Measurements from ENCODE around the gene BHMT.
A peak's percentile ranks its signal among the peaks of the same experiment; 100 is the strongest.

The BHMT gene

DNA sequence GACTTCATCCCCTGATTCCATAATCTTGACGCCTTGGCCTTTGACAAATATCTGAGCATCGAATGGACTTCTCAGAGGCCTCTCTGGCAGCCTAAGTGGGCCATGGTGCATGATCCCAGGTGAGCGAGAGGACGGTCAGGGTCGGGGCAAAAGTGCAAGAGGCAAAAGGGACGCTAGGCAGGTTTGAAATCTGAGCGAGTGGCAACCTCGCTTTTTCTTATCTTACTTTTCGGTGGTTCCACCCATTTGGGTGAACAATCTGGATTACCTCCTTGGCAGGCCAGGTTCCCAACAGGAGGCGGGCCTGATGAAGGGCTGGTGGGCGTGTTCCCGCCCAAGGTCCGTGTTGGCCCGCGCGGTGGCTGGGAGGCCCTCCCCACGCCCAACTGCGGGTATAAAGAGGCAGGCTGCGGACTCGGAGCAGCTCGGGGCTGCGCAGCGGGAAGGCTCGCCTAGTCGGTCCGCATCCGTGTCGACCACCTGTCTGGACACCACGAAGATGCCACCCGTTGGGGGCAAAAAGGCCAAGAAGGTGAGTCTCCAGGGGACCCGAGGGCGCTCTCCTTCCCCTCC, at the start of gene BHMT:
BHMT (plus strand) TSS at position 423 of the 573 bp plus-strand sequence; CDS start at position 500, 77 bp downstream.
- Mint-ChIP-seq H3K9me3 (no peaks in the 10 kb centered on the region), H3K4me1 (peaks cover 4 to 8% of the 10 kb centered on the region in 2 donors), H3K27me3 (peaks cover 43 to 60% of the 10 kb centered on the region in 2 donors), H3K4me3 (no peak within 1 kb of the TSS), H3K36me3 (no peaks in the 10 kb centered on the region), H3K27ac (no peak within 1 kb of the TSS)
- ATAC-seq (replicated peaks) = no peak
- DNase-seq = no peak

GRCh38 chr5:79062436-79062835, 49.2 kb upstream of the BHMT start:
- no peak overlapping the region for H3K27ac Mint-ChIP-seq
- H3K27me3 Mint-ChIP-seq = peaks cover 21 to 24% of the 10 kb centered on the region in 2 donors
- ATAC-seq (replicated peaks) = no peak
- no peaks in the 10 kb centered on the region for H3K36me3 Mint-ChIP-seq
- no peak overlapping the region for H3K4me3 Mint-ChIP-seq
- peaks cover 0 to 1% of the 10 kb centered on the region in 2 donors for H3K9me3 Mint-ChIP-seq
- H3K4me1 Mint-ChIP-seq = peaks cover 0 to 6% of the 10 kb centered on the region in 2 donors
- DNase-seq = no peak

DNA sequence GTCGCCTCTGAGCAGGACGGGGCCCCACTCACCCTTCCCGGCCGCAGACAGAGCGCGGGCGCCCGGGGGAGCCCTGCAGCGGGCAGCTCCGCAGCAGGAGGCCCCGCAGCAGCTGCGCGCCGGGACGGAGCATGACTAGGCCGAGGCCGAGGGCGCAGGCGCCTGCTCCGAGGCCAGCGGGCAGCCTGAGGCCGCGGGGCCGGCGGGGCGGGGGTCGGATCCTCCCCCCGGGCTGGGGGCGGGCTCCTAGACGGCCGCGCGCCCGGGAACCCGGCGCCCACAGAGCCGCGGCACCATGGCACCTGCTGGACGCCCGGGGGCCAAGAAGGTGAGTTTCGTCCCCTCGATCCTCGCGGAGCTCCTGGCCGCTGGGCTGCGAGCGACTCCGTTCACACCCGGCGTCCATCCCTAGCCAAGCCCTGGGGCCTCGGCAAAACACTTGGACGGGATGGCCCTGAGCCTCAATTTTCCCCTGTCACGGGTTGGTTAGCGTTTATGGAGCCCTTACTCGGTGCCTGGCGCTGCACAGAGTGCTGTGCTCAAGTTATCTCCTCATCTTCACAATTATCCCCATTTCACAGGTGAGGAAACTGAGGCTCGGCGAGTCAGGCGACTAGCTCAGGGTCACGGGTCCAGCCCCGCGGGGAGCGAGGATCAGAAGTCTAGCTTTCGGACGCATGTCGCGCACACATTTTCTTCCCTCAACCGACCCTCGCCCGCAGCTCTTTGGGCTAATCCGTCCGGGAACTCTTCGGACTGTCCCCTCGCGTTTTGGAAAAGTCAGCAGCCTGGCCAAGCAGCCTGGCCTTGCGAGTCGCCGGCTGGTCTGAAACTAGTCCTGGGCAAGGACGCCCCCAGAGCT, 41.9 kb upstream of the BHMT start, which contains the start of the genes BHMT2 and DMGDH:
BHMT2 (plus strand) TSS at position 280 of the 862 bp plus-strand sequence; CDS start at position 296, 16 bp downstream.
DMGDH (minus strand) TSS at position 187 of the 862 bp plus-strand sequence; CDS start at position 133, 54 bp downstream.
- Mint-ChIP-seq H3K9me3 (peaks cover 0 to 6% of the 10 kb centered on the region in 2 donors), H3K27me3 (peaks cover 36 to 45% of the 10 kb centered on the region in 2 donors), H3K36me3 (no peaks in the 10 kb centered on the region), H3K4me3 (peak within 1 kb of the TSS in 1 of 2 donors; percentile 28), H3K4me1 (no peaks in the 10 kb centered on the region), H3K27ac (no peak within 1 kb of the TSS)
- ATAC-seq (replicated peaks) = peak in 1 of 2 donors; percentile 34
- DNase-seq = no peak

GRCh38 chr5:79070350-79070667, 41.3 kb upstream of the BHMT start:
- Mint-ChIP-seq H3K27me3 (peaks cover 36 to 45% of the 10 kb centered on the region in 2 donors), H3K4me3 (no peak overlapping the region), H3K27ac (no peak overlapping the region), H3K4me1 (no peaks in the 10 kb centered on the region), H3K36me3 (no peaks in the 10 kb centered on the region), H3K9me3 (peaks cover 0 to 5% of the 10 kb centered on the region in 2 donors)
- no peak for DNase-seq
- no peak for ATAC-seq (replicated peaks)

DNA sequence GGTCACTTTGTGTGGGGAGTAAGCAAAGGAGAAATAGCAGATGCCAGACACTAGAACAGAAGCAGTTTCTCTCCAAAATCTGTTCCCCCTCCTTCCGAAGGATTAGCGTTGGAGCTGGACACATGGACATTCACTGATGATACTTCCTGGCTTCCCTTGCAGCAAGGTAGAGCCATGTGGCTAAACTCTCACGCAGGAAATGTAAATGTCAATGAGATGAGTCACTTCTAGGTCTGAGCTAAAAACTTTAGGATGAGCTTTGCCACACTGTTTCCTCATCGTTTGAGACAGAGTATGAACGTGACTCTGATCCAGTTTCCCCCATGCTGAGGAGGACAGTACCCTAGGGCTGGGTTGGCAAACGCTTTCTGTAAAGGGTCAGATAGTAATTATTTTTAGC, 37.0 kb upstream of the BHMT start:
- H3K4me1 Mint-ChIP-seq = no peaks in the 10 kb centered on the region
- no peak overlapping the region for H3K27ac Mint-ChIP-seq
- no peak for ATAC-seq (replicated peaks)
- no peaks in the 10 kb centered on the region for H3K36me3 Mint-ChIP-seq
- no peak for DNase-seq
- peaks cover 0 to 3% of the 10 kb centered on the region in 2 donors for H3K9me3 Mint-ChIP-seq
- no peak overlapping the region for H3K4me3 Mint-ChIP-seq
- H3K27me3 Mint-ChIP-seq = peaks cover 27 to 33% of the 10 kb centered on the region in 2 donors

- Mint-ChIP-seq H3K9me3 (peaks cover 0 to 3% of the 10 kb centered on the region in 2 donors), H3K4me1 (no peaks in the 10 kb centered on the region), H3K27ac (no peak overlapping the region), H3K4me3 (no peak overlapping the region), H3K36me3 (no peaks in the 10 kb centered on the region), H3K27me3 (peaks cover 18 to 27% of the 10 kb centered on the region in 2 donors)
- DNase-seq (no peak), ATAC-seq (replicated peaks) (no peak)
Measured at GRCh38 chr5:79075646-79076426, 35.8 kb upstream of the BHMT start.

DNA sequence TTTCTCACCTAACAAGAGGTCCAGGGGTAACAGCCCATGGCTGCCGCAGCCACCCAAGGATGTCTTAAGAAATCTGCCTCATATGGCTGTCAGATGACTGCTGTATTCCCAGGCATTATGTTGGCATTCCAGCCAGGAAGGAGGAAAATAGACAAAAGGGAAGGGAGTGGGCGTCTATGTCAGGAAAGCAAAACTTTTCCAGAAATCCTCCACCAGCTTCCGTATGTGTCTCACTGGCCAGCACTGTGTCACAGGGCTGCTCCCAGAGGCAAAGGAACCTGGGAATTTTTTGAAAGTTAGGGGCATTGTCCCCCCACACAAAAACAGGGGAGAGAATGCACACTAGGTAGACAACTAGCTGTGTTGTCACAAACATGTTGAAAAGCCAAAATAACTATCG, 34.8 kb upstream of the BHMT start:
- no peak overlapping the region for H3K4me3 Mint-ChIP-seq
- DNase-seq (no peak), ATAC-seq (replicated peaks) (no peak)
- peaks cover 8 to 17% of the 10 kb centered on the region in 2 donors for H3K27me3 Mint-ChIP-seq
- H3K4me1 Mint-ChIP-seq = no peaks in the 10 kb centered on the region
- no peak overlapping the region for H3K27ac Mint-ChIP-seq
- H3K9me3 Mint-ChIP-seq = peaks cover 0 to 3% of the 10 kb centered on the region in 2 donors
- no peaks in the 10 kb centered on the region for H3K36me3 Mint-ChIP-seq

DNA sequence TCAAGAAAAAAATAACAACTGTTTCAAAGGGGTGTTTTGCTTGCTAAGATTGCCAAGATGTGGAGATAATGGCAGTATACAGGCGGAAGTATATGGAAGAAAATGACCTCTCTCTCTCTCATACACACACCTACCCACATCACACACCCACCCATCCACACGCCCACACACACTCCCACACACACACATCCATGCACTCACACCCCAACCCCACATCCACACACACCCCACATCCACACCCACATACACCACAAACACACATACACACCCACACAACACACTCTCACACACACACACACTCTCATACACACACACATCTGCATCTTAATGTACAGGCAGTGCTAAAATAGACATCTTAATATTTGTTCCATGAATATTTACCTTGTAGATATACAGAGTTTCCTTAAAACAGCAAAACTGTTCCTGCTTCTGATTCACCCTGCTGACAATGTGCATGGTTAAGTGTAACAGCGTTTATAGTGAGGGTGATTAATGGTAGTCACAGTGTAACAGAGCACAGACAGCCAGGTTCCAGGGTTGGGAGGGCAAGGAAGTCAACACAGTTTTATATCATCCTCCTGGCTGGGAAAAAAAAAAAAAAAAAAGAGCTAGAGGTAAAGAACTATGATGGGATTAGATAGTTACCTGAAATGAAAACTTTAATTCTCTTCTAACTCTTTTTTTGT, 33.8 kb upstream of the BHMT start:
- H3K36me3 Mint-ChIP-seq = no peaks in the 10 kb centered on the region
- no peak overlapping the region for H3K27ac Mint-ChIP-seq
- peaks cover 0 to 11% of the 10 kb centered on the region in 2 donors for H3K27me3 Mint-ChIP-seq
- H3K9me3 Mint-ChIP-seq = no peaks in the 10 kb centered on the region
- H3K4me3 Mint-ChIP-seq = no peak overlapping the region
- no peaks in the 10 kb centered on the region for H3K4me1 Mint-ChIP-seq
- no peak for ATAC-seq (replicated peaks)
- no peak for DNase-seq

GRCh38 chr5:79080804-79081203, 30.8 kb upstream of the BHMT start:
- ATAC-seq (replicated peaks) (no peak), DNase-seq (no peak)
- no peaks in the 10 kb centered on the region for H3K9me3 Mint-ChIP-seq
- no peaks in the 10 kb centered on the region for H3K4me1 Mint-ChIP-seq
- no peaks in the 10 kb centered on the region for H3K36me3 Mint-ChIP-seq
- no peak overlapping the region for H3K27ac Mint-ChIP-seq
- H3K27me3 Mint-ChIP-seq = peaks cover 0 to 14% of the 10 kb centered on the region in 2 donors
- H3K4me3 Mint-ChIP-seq = no peak overlapping the region

- Mint-ChIP-seq H3K27ac (no peak overlapping the region), H3K36me3 (no peaks in the 10 kb centered on the region), H3K4me1 (no peaks in the 10 kb centered on the region), H3K4me3 (no peak overlapping the region), H3K27me3 (peaks cover 0 to 12% of the 10 kb centered on the region in 2 donors), H3K9me3 (no peaks in the 10 kb centered on the region)
- ATAC-seq (replicated peaks) = no peak
- DNase-seq = no peak
Measured at GRCh38 chr5:79081779-79082178, 29.8 kb upstream of the BHMT start.

DNA sequence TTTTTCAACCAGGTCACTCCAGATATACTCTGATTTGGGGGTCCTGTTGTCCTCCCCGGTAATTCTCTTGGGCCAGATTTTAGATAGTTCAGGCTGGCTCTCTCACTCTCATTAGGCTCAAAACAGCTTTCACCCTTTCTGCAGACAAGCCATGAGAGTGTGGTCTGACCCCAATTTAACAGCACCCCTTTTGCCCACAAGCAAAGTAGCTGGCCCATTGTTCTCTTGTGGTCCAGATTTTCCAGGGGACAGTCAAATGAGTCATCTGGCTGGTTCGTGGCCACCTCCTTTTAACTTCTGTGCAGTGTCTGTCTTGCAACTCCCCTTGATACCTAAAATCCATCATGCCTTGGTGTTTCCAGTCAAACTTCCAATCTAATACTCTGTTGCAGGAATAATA, 25.5 kb upstream of the BHMT start:
- Mint-ChIP-seq H3K9me3 (no peaks in the 10 kb centered on the region), H3K27ac (no peak overlapping the region), H3K27me3 (peaks cover 0 to 15% of the 10 kb centered on the region in 2 donors), H3K4me1 (no peaks in the 10 kb centered on the region), H3K36me3 (no peaks in the 10 kb centered on the region), H3K4me3 (no peak overlapping the region)
- ATAC-seq (replicated peaks) (no peak), DNase-seq (no peak)

- ATAC-seq (replicated peaks) = no peak
- Mint-ChIP-seq H3K4me3 (no peak overlapping the region), H3K27me3 (peaks cover 0 to 22% of the 10 kb centered on the region in 2 donors), H3K36me3 (no peaks in the 10 kb centered on the region), H3K9me3 (no peaks in the 10 kb centered on the region), H3K4me1 (no peaks in the 10 kb centered on the region), H3K27ac (no peak overlapping the region)
- DNase-seq = no peak
Measured at GRCh38 chr5:79088507-79088906, 23.1 kb upstream of the BHMT start.

- no peaks in the 10 kb centered on the region for H3K4me1 Mint-ChIP-seq
- DNase-seq = no peak
Measured at GRCh38 chr5:79091064-79091463, 20.5 kb upstream of the BHMT start.

DNA sequence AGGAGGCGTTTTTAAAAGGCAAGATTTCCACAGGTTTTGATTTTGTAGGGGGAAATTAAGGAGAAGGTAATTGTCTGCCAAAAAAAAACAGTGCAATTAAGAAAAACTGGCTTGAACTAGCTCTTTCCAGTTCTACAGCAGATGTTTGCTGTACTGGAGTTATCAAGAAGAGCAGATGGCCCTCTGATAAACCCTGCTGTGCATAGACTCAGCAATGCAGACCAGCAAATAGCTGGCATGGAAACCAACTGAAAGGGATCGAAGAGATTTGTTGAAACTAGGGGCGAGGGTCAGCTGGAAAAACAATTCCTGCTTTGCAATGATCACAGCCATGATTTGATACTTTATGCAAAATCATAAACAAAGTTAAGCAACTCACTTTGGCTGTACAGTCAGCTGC, 17.8 kb upstream of the BHMT start:
- H3K4me1 Mint-ChIP-seq = no peaks in the 10 kb centered on the region
- no peak overlapping the region for H3K4me3 Mint-ChIP-seq
- DNase-seq = no peak
- peaks cover 9 to 12% of the 10 kb centered on the region in 2 donors for H3K27me3 Mint-ChIP-seq
- H3K36me3 Mint-ChIP-seq = no peaks in the 10 kb centered on the region
- H3K27ac Mint-ChIP-seq = no peak overlapping the region
- no peaks in the 10 kb centered on the region for H3K9me3 Mint-ChIP-seq
- no peak for ATAC-seq (replicated peaks)

More at GRCh38 chr5:79091064-79091463, 20.5 kb upstream of the BHMT start:
- H3K9me3 Mint-ChIP-seq = no peaks in the 10 kb centered on the region
- no peak overlapping the region for H3K27ac Mint-ChIP-seq
- no peak overlapping the region for H3K4me3 Mint-ChIP-seq
- ATAC-seq (replicated peaks) = no peak
- H3K27me3 Mint-ChIP-seq = peaks cover 6 to 22% of the 10 kb centered on the region in 2 donors
- no peaks in the 10 kb centered on the region for H3K36me3 Mint-ChIP-seq

Measured in stimulated activated naive B cell treated with anti-CD40 and anti-IgM and Interleukin-4, amounts not matched to agents 10 μg/mL and 1 μg/mL and 100 μg/mL, for 72 hours (primary cell).